Astrocyte (in vitro differentiated cells and primary cell): ENCODE measurements around the gene APOL6. TPM values are rescaled to one million over a fixed set of nuclear protein-coding genes. Genes with fewer than 3 reads are reported as not detected.
A peak's percentile ranks its signal among the peaks of the same experiment; 100 is the strongest.

ENCODE experiments used
- DNase-seq: peaks from one replicate; pipeline ENCODE4 v3.0.0-alpha.2; 2010; ENCODE audit warnings: low read depth
- FAIRE-seq: peaks from 2 replicates; lab custom pipeline; 2011; peaks lifted over from hg19 to GRCh38; lab: Jason Lieb, UNC
- H2AFZ ChIP-seq: 2 replicates; pipeline ENCODE4 v1.6.0; 2012; ENCODE audit warnings: low read depth, low read length, inconsistent platforms
- H3K27ac ChIP-seq: 2 replicates; pipeline ENCODE4 v1.5.1; 2011; ENCODE audit warnings: low read depth, low read length, inconsistent platforms
- H3K27me3 ChIP-seq: 2 replicates; pipeline ENCODE4 v1.6.0; 2011; ENCODE audit warnings: low read length, inconsistent platforms; ENCODE audit not compliant: insufficient read depth
- H3K36me3 ChIP-seq: 2 replicates; pipeline ENCODE4 v1.5.1; 2011; ENCODE audit warnings: low read length, inconsistent platforms; ENCODE audit not compliant: insufficient read depth
- H3K4me1 ChIP-seq: 2 replicates; pipeline ENCODE4 v1.5.1; 2011; ENCODE audit warnings: low read length, inconsistent platforms; ENCODE audit not compliant: insufficient read depth
- H3K4me2 ChIP-seq: 2 replicates; pipeline ENCODE4 v1.6.0; 2012; ENCODE audit warnings: low read length, inconsistent platforms
- H3K4me3 ChIP-seq: 2 replicates; pipeline ENCODE4 v1.5.1; 2011; ENCODE audit warnings: low read depth, mild to moderate bottlenecking, low read length, inconsistent platforms; ENCODE audit not compliant: insufficient read depth
- H3K79me2 ChIP-seq: 2 replicates; pipeline ENCODE4 v1.6.0; 2012; ENCODE audit warnings: mild to moderate bottlenecking, low read length, inconsistent platforms; ENCODE audit not compliant: insufficient read depth
- H3K9ac ChIP-seq: 2 replicates; pipeline ENCODE4 v1.6.0; 2012; ENCODE audit warnings: mild to moderate bottlenecking, low read length, inconsistent platforms
- H3K9me3 ChIP-seq: 2 replicates; pipeline ENCODE4 v1.5.1; 2012; ENCODE audit warnings: low read depth, mild to moderate bottlenecking, low read length, inconsistent platforms; ENCODE audit not compliant: insufficient read depth
- H4K20me1 ChIP-seq: 2 replicates; pipeline ENCODE4 v1.6.0; 2012; ENCODE audit warnings: low read length, inconsistent platforms; ENCODE audit not compliant: insufficient read depth
- H3K27ac Mint-ChIP-seq: one replicate; pipeline ENCODE4 v1.8.0; 2021; ENCODE audit warnings: mild to moderate bottlenecking, mixed read lengths; ENCODE audit not compliant: unreplicated experiment
- H3K27me3 Mint-ChIP-seq: one replicate; pipeline ENCODE4 v1.8.0; 2021; ENCODE audit warnings: low read depth, mixed read lengths; ENCODE audit not compliant: unreplicated experiment
- H3K36me3 Mint-ChIP-seq: one replicate; pipeline ENCODE4 v1.8.0; 2021; ENCODE audit warnings: low read depth, mixed read lengths; ENCODE audit not compliant: unreplicated experiment
- H3K4me1 Mint-ChIP-seq: one replicate; pipeline ENCODE4 v1.8.0; 2021; ENCODE audit warnings: low read depth, mixed read lengths; ENCODE audit not compliant: unreplicated experiment
- H3K4me3 Mint-ChIP-seq: one replicate; pipeline ENCODE4 v1.8.0; 2021; ENCODE audit warnings: mild to moderate bottlenecking, moderate library complexity, mixed read lengths; ENCODE audit not compliant: unreplicated experiment
- H3K9me3 Mint-ChIP-seq: one replicate; pipeline ENCODE4 v1.8.0; 2021; ENCODE audit warnings: mild to moderate bottlenecking, mixed read lengths; ENCODE audit not compliant: unreplicated experiment
- EZH2 ChIP-seq: IDR thresholded peaks from 2 replicates; pipeline ENCODE4 v1.6.1; 2012; ENCODE audit warnings: mild to moderate bottlenecking, low read length, inconsistent platforms; ENCODE audit not compliant: insufficient read depth
- total RNA-seq: library from RNA; stranded (reverse); gene quantifications from 2 replicates; pipeline ENCODE4 v1.2.1, GENCODE V29; 2021
- TF ChIP-seq, protein P1 (sequence below): IDR thresholded peaks from 2 replicates; pipeline ENCODE4 v1.5.1; 2011; ENCODE audit warnings: low read depth, mild to moderate bottlenecking, inconsistent platforms, low read length, moderate library complexity; ENCODE audit not compliant: insufficient read depth

The APOL6 gene
- total RNA-seq, 1 donor from 2014 or later, result 5.9 TPM

- TF ChIP-seq, protein P1, sequence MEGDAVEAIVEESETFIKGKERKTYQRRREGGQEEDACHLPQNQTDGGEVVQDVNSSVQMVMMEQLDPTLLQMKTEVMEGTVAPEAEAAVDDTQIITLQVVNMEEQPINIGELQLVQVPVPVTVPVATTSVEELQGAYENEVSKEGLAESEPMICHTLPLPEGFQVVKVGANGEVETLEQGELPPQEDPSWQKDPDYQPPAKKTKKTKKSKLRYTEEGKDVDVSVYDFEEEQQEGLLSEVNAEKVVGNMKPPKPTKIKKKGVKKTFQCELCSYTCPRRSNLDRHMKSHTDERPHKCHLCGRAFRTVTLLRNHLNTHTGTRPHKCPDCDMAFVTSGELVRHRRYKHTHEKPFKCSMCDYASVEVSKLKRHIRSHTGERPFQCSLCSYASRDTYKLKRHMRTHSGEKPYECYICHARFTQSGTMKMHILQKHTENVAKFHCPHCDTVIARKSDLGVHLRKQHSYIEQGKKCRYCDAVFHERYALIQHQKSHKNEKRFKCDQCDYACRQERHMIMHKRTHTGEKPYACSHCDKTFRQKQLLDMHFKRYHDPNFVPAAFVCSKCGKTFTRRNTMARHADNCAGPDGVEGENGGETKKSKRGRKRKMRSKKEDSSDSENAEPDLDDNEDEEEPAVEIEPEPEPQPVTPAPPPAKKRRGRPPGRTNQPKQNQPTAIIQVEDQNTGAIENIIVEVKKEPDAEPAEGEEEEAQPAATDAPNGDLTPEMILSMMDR, result no peak
- no peak for TF ChIP-seq EZH2
- Histone ChIP-seq H3K4me1 (no peaks in the 10 kb centered on the region), H3K9ac (no peak overlapping the region), H3K36me3 (no peaks in the 10 kb centered on the region), H3K4me2 (no peak overlapping the region), H4K20me1 (no peaks in the 10 kb centered on the region), H3K79me2 (no peaks in the 10 kb centered on the region), H3K9me3 (no peaks in the 10 kb centered on the region), H3K27me3 (peaks cover 5% of the 10 kb centered on the region), H2AFZ (no peak overlapping the region), H3K4me3 (no peak overlapping the region), H3K27ac (no peak overlapping the region)
- peaks cover 14% of the 10 kb centered on the region for H3K27me3 Mint-ChIP-seq
- FAIRE-seq (peak; percentile 50), DNase-seq (peak; percentile 79)
- H3K36me3 Mint-ChIP-seq, result no peaks in the 10 kb centered on the region
- no peaks in the 10 kb centered on the region for H3K4me1 Mint-ChIP-seq
- no peaks in the 10 kb centered on the region for H3K9me3 Mint-ChIP-seq
- H3K4me3 Mint-ChIP-seq, result no peak overlapping the region
- no peak overlapping the region for H3K27ac Mint-ChIP-seq
These were observed 56.9 kb downstream of the APOL6 start for GRCh38 chr22:35705141-35705540.

- Histone ChIP-seq H3K9me3 (no peaks in the 10 kb centered on the region), H3K27me3 (no peaks in the 10 kb centered on the region), H3K36me3 (no peaks in the 10 kb centered on the region), H4K20me1 (no peaks in the 10 kb centered on the region), H3K27ac (no peak overlapping the region), H3K4me3 (no peak overlapping the region), H3K4me2 (no peak overlapping the region), H2AFZ (no peak overlapping the region), H3K9ac (no peak overlapping the region), H3K79me2 (no peaks in the 10 kb centered on the region), H3K4me1 (no peaks in the 10 kb centered on the region)
- Mint-ChIP-seq H3K9me3 (peaks cover 5% of the 10 kb centered on the region), H3K36me3 (no peaks in the 10 kb centered on the region), H3K4me3 (no peak overlapping the region), H3K4me1 (no peaks in the 10 kb centered on the region), H3K27me3 (peaks cover 3% of the 10 kb centered on the region), H3K27ac (no peak overlapping the region)
- DNase-seq, result no peak
- TF ChIP-seq EZH2, result no peak
- TF ChIP-seq, protein P1, result no peak
- no peak for FAIRE-seq
These were observed 60.2 kb downstream of the APOL6 start for GRCh38 chr22:35708453-35708852.

DNA sequence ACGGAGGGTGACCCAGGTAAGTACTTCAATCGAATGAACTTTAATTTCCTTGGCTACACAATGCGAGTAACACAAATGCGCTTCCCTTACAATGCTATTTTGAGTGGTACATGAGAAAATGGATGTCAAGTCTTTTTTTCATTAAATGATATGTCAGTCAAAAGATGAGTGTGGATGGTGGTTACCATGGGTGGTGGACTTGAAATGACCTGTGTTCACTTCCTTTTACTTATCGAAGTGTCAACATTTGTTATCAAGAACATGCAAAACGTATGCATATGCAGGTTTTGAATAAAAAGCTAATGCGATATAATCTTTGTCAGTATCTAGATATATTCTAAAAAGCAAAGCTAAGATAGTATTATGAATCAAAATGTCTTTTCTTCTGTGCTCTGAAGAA is 60.7 kb downstream of the APOL6 start:
- no peak overlapping the region for H3K4me2 ChIP-seq
- H3K4me3 ChIP-seq, result no peak overlapping the region
- H3K27ac Mint-ChIP-seq, result no peak overlapping the region

More for the DNA sequence above, 60.7 kb downstream of the APOL6 start:
- no peaks in the 10 kb centered on the region for H4K20me1 ChIP-seq
- H3K36me3 ChIP-seq, result no peaks in the 10 kb centered on the region
- H3K9ac ChIP-seq, result no peak overlapping the region
- DNase-seq (no peak), FAIRE-seq (no peak)
- no peak overlapping the region for H2AFZ ChIP-seq
- no peaks in the 10 kb centered on the region for H3K4me1 ChIP-seq
- Mint-ChIP-seq H3K27me3 (peaks cover 3% of the 10 kb centered on the region), H3K36me3 (no peaks in the 10 kb centered on the region), H3K4me1 (no peaks in the 10 kb centered on the region), H3K9me3 (peaks cover 9% of the 10 kb centered on the region), H3K4me3 (no peak overlapping the region)
- H3K9me3 ChIP-seq, result no peaks in the 10 kb centered on the region
- H3K27ac ChIP-seq, result no peak overlapping the region
- no peaks in the 10 kb centered on the region for H3K79me2 ChIP-seq
- TF ChIP-seq, protein P1, result no peak
- TF ChIP-seq EZH2, result no peak
- H3K27me3 ChIP-seq, result no peaks in the 10 kb centered on the region
